NCI-H2029 (cell line): ENCODE results near the gene PPM1J.

Experiments used
- DNase-seq: peaks from one replicate; lab custom pipeline; 2025; lab: John Stamatoyannopoulos, UW

The PPM1J gene

GRCh38 chr1:112687361-112687760, 27.8 kb downstream of the PPM1J start:
- DNase-seq, result no peak

- no peak for DNase-seq
These were observed 28.3 kb downstream of the PPM1J start for GRCh38 chr1:112686835-112687234.

GRCh38 chr1:112686417-112686816, 28.7 kb downstream of the PPM1J start:
- DNase-seq, result no peak

GRCh38 chr1:112685913-112686312, 29.2 kb downstream of the PPM1J start:
- no peak for DNase-seq

GRCh38 chr1:112678605-112679004, 36.5 kb downstream of the PPM1J start:
- DNase-seq, result no peak

GRCh38 chr1:112677501-112677900, 37.6 kb downstream of the PPM1J start:
- DNase-seq, result no peak

- DNase-seq, result no peak
These were observed 38.6 kb downstream of the PPM1J start for GRCh38 chr1:112676543-112676942.

- no peak for DNase-seq
These were observed 39.3 kb downstream of the PPM1J start for GRCh38 chr1:112675728-112676381.

GRCh38 chr1:112674986-112675727, 40.0 kb downstream of the PPM1J start:
- DNase-seq, result peak; percentile 45

GRCh38 chr1:112674440-112674985, 40.6 kb downstream of the PPM1J start, which contains the start of gene MOV10:
TSS of gene MOV10 (plus strand) at chr1:112674659. CDS start at chr1:112674913, 254 bp downstream.
- DNase-seq, result peak; percentile 51

- no peak for DNase-seq
These were observed 41.3 kb downstream of the PPM1J start for GRCh38 chr1:112673592-112674439.

- DNase-seq, result no peak
These were observed 42.3 kb downstream of the PPM1J start for GRCh38 chr1:112672842-112673241.

GRCh38 chr1:112672009-112672408, 43.1 kb downstream of the PPM1J start:
- no peak for DNase-seq

GRCh38 chr1:112666946-112667345, 48.2 kb downstream of the PPM1J start:
- DNase-seq, result no peak

GRCh38 chr1:112665857-112666256, 49.3 kb downstream of the PPM1J start:
- no peak for DNase-seq
